CD4-positive, alpha-beta T cell treated with Interleukin-17A for 4 hours (primary cell): ENCODE results near the gene HM13.
"Not testable (repeated sequence)": the region's sequence is repeated elsewhere in the genome, so short reads cannot be mapped to it uniquely, and the experiment has no call there.

Experiments
- DNase-seq: peaks from one replicate; pipeline ENCODE4 v3.0.0-alpha.2; 2020; ENCODE audit warnings: mixed read lengths

Gene HM13

GRCh38 chr20:31502884-31503673 lies 11.2 kb upstream of the HM13 start:
- DNase-seq = peak; percentile 84

GRCh38 chr20:31505903-31506302 lies 8.3 kb upstream of the HM13 start:
- DNase-seq = no peak

GRCh38 chr20:31508517-31509244 lies 5.6 kb upstream of the HM13 start:
- no peak for DNase-seq

GRCh38 chr20:31515072-31515774 lies 981 bp downstream of the HM13 start:
- no peak for DNase-seq

- no peak for DNase-seq
Observed at GRCh38 chr20:31515775-31516107, 1.5 kb downstream of the HM13 start.

GRCh38 chr20:31516166-31516565 lies 1.9 kb downstream of the HM13 start:
- DNase-seq = no peak

- DNase-seq = no peak
Observed at GRCh38 chr20:31516651-31517050, 2.4 kb downstream of the HM13 start.

- no peak for DNase-seq
Observed at GRCh38 chr20:31517373-31517772, 3.1 kb downstream of the HM13 start.

GRCh38 chr20:31521267-31521666 lies 7.0 kb downstream of the HM13 start:
- not testable (repeated sequence) for DNase-seq

- no peak for DNase-seq
Observed at GRCh38 chr20:31522731-31523130, 8.5 kb downstream of the HM13 start.

- DNase-seq = no peak
Observed at GRCh38 chr20:31523361-31524283, 9.4 kb downstream of the HM13 start.

GRCh38 chr20:31527266-31527665 lies 13.0 kb downstream of the HM13 start:
- no peak for DNase-seq

GRCh38 chr20:31535298-31535697 lies 21.1 kb downstream of the HM13 start:
- DNase-seq = no peak

- no peak for DNase-seq
Observed at GRCh38 chr20:31536575-31536974, 22.3 kb downstream of the HM13 start.

GRCh38 chr20:31537116-31537871 lies 23.1 kb downstream of the HM13 start:
- DNase-seq = no peak

- no peak for DNase-seq
Observed at GRCh38 chr20:31537890-31538289, 23.6 kb downstream of the HM13 start.

GRCh38 chr20:31538326-31538725 lies 24.1 kb downstream of the HM13 start:
- DNase-seq = no peak

GRCh38 chr20:31539636-31540035 lies 25.4 kb downstream of the HM13 start:
- DNase-seq = not testable (repeated sequence)

- no peak for DNase-seq
Observed at GRCh38 chr20:31540406-31540805, 26.2 kb downstream of the HM13 start.

- no peak for DNase-seq
Observed at GRCh38 chr20:31542201-31542842, 28.1 kb downstream of the HM13 start.

GRCh38 chr20:31542963-31543362 lies 28.7 kb downstream of the HM13 start:
- no peak for DNase-seq
